HG03457 (cell line): Measurements from ENCODE around the gene DIS3L2.
"Not testable (repeated sequence)": the region's sequence is repeated elsewhere in the genome, so short reads cannot be mapped to it uniquely, and the experiment has no call there.

ENCODE experiments used
- ATAC-seq: cut with Tn5 transposase; IDR thresholded peaks from one replicate; pipeline ENCODE4 v1.9.1; 2021; ENCODE audit warnings: moderate number of reproducible peaks; ENCODE audit not compliant: unreplicated experiment

Gene DIS3L2

GRCh38 chr2:232378735-232379151, 417.2 kb downstream of the DIS3L2 start, which contains the start of gene ALPP:
Gene ALPP, plus strand, starts transcription at chr2:232378751. Its CDS starts 52 bp downstream, at chr2:232378803.
- not testable (repeated sequence) for ATAC-seq

- not testable (repeated sequence) for ATAC-seq
Measured at GRCh38 chr2:232379610-232380590, 418.4 kb downstream of the DIS3L2 start.

GRCh38 chr2:232381204-232382031, 419.9 kb downstream of the DIS3L2 start:
- not testable (repeated sequence) for ATAC-seq

GRCh38 chr2:232382331-232383225, 421.1 kb downstream of the DIS3L2 start:
- no peak for ATAC-seq

- no peak for ATAC-seq
Measured at GRCh38 chr2:232384466-232384865, 423.0 kb downstream of the DIS3L2 start.

- ATAC-seq, result not testable (repeated sequence)
Measured at GRCh38 chr2:232385058-232385457, 423.5 kb downstream of the DIS3L2 start.

GRCh38 chr2:232385660-232386489, 424.4 kb downstream of the DIS3L2 start:
- no peak for ATAC-seq

- no peak for ATAC-seq
Measured at GRCh38 chr2:232386490-232386739, 424.9 kb downstream of the DIS3L2 start.
